Body of pancreas (tissue), 4 donors: ENCODE data around the gene PCNX1.

ENCODE experiments used
- POLR2A ChIP-seq, 3 donors: fragments of 450-650 bp; IDR thresholded peaks; one replicate each; pipeline ENCODE4 v1.6.1; 2016; ENCODE audit warnings: antibody characterized with exemption in 3 of 3, mild to moderate bottlenecking in 2 of 3
- TF ChIP-seq, protein P1 (sequence below), 7 experiments: fragments of 450-650 bp in 4 of 7; fragments of 200-600 bp in 3 of 7; sonication (generic) in 3 of 7; IDR thresholded peaks; one replicate each; pipeline ENCODE4 v1.5.1; 2016 to 2019; ENCODE audit warnings: antibody characterized with exemption in 7 of 7

DNA sequence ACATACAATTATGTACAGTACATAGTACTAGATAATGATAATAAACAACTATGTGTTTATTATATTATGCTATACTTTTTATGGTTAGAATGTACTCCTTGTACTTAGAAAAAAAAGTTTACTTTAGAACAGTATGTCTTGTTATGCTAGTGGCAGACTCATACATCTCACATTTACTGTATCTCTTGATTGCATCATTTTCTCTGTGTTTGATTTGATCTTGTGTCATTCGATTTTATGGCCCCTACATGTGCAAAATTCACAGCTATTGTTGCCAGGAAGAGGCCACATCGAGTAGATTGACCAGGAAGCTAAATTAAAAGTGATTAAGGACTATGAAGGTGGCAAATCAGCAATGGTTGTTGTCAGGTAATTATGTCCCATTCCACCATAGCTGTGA is 153.0 kb downstream of the PCNX1 start:
- TF ChIP-seq, protein P1, sequence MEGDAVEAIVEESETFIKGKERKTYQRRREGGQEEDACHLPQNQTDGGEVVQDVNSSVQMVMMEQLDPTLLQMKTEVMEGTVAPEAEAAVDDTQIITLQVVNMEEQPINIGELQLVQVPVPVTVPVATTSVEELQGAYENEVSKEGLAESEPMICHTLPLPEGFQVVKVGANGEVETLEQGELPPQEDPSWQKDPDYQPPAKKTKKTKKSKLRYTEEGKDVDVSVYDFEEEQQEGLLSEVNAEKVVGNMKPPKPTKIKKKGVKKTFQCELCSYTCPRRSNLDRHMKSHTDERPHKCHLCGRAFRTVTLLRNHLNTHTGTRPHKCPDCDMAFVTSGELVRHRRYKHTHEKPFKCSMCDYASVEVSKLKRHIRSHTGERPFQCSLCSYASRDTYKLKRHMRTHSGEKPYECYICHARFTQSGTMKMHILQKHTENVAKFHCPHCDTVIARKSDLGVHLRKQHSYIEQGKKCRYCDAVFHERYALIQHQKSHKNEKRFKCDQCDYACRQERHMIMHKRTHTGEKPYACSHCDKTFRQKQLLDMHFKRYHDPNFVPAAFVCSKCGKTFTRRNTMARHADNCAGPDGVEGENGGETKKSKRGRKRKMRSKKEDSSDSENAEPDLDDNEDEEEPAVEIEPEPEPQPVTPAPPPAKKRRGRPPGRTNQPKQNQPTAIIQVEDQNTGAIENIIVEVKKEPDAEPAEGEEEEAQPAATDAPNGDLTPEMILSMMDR (IDR thresholded peaks at IDR 0.05), result no peak
- no peak for TF ChIP-seq POLR2A (IDR thresholded peaks at IDR 0.05)
